CD4-positive, alpha-beta T cell treated with Interleukin-2 at 100 ng/mL for 4 hours (primary cell): Measurements from ENCODE around the gene PAX6.

Experiments used
- DNase-seq: peaks from one replicate; pipeline ENCODE4 v3.0.0-alpha.2; 2020; ENCODE audit warnings: low spot score

Gene PAX6

GRCh38 chr11:31822175-31822926 is 11.2 kb upstream of the PAX6 start:
- DNase-seq, result no peak

GRCh38 chr11:31821766-31822165 is 10.6 kb upstream of the PAX6 start:
- no peak for DNase-seq

GRCh38 chr11:31821235-31821764 is 10.2 kb upstream of the PAX6 start:
- no peak for DNase-seq

- DNase-seq, result no peak
These were observed 9.3 kb upstream of the PAX6 start for GRCh38 chr11:31820438-31820818.

GRCh38 chr11:31819621-31820437 is 8.7 kb upstream of the PAX6 start:
- no peak for DNase-seq

GRCh38 chr11:31818874-31819331 is 7.8 kb upstream of the PAX6 start:
- no peak for DNase-seq

GRCh38 chr11:31818425-31818755 is 7.3 kb upstream of the PAX6 start:
- DNase-seq, result no peak

GRCh38 chr11:31817621-31818424 is 6.7 kb upstream of the PAX6 start:
- DNase-seq, result no peak

GRCh38 chr11:31817054-31817620 is 6.0 kb upstream of the PAX6 start:
- DNase-seq, result no peak

- no peak for DNase-seq
These were observed 5.4 kb upstream of the PAX6 start for GRCh38 chr11:31816468-31817053.

GRCh38 chr11:31815711-31816467 is 4.8 kb upstream of the PAX6 start:
- no peak for DNase-seq

GRCh38 chr11:31814176-31814868 is 3.2 kb upstream of the PAX6 start:
- no peak for DNase-seq

GRCh38 chr11:31813391-31814175 is 2.5 kb upstream of the PAX6 start:
- no peak for DNase-seq

GRCh38 chr11:31812383-31813381 is 1.6 kb upstream of the PAX6 start:
- no peak for DNase-seq

- DNase-seq, result no peak
These were observed 1.0 kb downstream of the PAX6 start for GRCh38 chr11:31809857-31810778.

- no peak for DNase-seq
These were observed 1.6 kb downstream of the PAX6 start for GRCh38 chr11:31809541-31809856.
